Heart left ventricle (tissue), 16 donors: ENCODE data around the gene TRAPPC14. TPM values are rescaled to one million over a fixed set of nuclear protein-coding genes. Genes with fewer than 3 reads are reported as not detected.

Experiments used
- ATAC-seq, 4 donors: fragments of 200-7000 bp; cut with Tn5 transposase; one replicate each; pipeline ENCODE4 v1.9.1; 2020 to 2022; ENCODE audit warnings: moderate library complexity in 4 of 4, mild to moderate bottlenecking in 3 of 4, moderate number of reproducible peaks in 1 of 4
- DNase-seq, 5 donors: peaks; one replicate each; pipeline ENCODE4 v3.0.0-alpha.2; 2020
- H3K27ac ChIP-seq, 12 donors: fragments of 200-600 bp; sonication (generic) in 4 of 12; one replicate each; pipeline versions ENCODE4 v1.5.0 to v1.8.0; 2016 to 2022; ENCODE audit warnings: mild to moderate bottlenecking in 2 of 12
- H3K27me3 ChIP-seq, 9 donors: fragments of 200-600 bp; sonication (generic) in 2 of 9; one replicate each; pipeline versions ENCODE4 v1.5.1 to v1.8.0; 2016 to 2022; ENCODE audit warnings: mild to moderate bottlenecking in 3 of 9
- H3K36me3 ChIP-seq, 9 donors: fragments of 200-600 bp; sonication (generic) in 2 of 9; one replicate each; pipeline versions ENCODE4 v1.5.0 to v1.8.0; 2018 to 2022; ENCODE audit warnings: mild to moderate bottlenecking in 2 of 9
- H3K4me1 ChIP-seq, 12 donors: fragments of 200-600 bp; sonication (generic) in 4 of 12; one replicate each; pipeline versions ENCODE4 v1.5.0 to v1.8.0; 2016 to 2022; ENCODE audit warnings: mild to moderate bottlenecking in 3 of 12
- H3K4me3 ChIP-seq, 12 donors: fragments of 200-600 bp; sonication (generic) in 4 of 12; one replicate each; pipeline versions ENCODE4 v1.5.0 to v1.8.0; 2017 to 2022; ENCODE audit warnings: mild to moderate bottlenecking in 9 of 12, moderate library complexity in 4 of 12
- H3K9me3 ChIP-seq, 12 donors: fragments of 200-600 bp; sonication (generic) in 4 of 12; one replicate each; pipeline versions ENCODE4 v1.5.0 to v1.8.0; 2016 to 2022; ENCODE audit warnings: mild to moderate bottlenecking in 1 of 12
- POLR2A ChIP-seq, 2 donors: fragments of 450-650 bp; IDR thresholded peaks; one replicate each; pipeline ENCODE4 v1.6.1; 2017; ENCODE audit warnings: antibody characterized with exemption in 2 of 2, mild to moderate bottlenecking in 2 of 2, moderate library complexity in 2 of 2
- WGBS, 4 donors: extraction: QIAGEN DNeasy Blood & Tissue Kit in 2 of 4; methylation state at CpG; one replicate each; pipeline versions ENCODE4 v1.1.5 to v1.1.7; 2013 to 2018; 5-methylcytosine and 5-hydroxymethylcytosine counted together
- intact Hi-C, 10 donors: fragments of 100-400 bp; cut with DNase I; formaldehyde crosslinking; loops; one replicate each; pipeline versions ENCODE4 v1.11.1 to v1.14.2; 2022
- polyA plus RNA-seq, 2 donors: library from polyadenylated mRNA; stranded (reverse); fragments of 200-250 nt; gene quantifications; one replicate each; pipeline ENCODE4 v1.2.3, GENCODE V29; 2013
- total RNA-seq, 9 donors: library from RNA; depleted of rRNA in 2 of 9; stranded (reverse); fragments of >200 nt in 2 of 9; fragmentation: NEBNext Ultra II Directional in 3 of 9; extraction: Animal tissue kit (Norgen Biotek cat#: 25700) in 3 of 9; gene quantifications; one replicate each; pipeline versions ENCODE4 v1.1.0 to v1.2.4, GENCODE V29; 2016 to 2023
- TF ChIP-seq, protein P1 (sequence below), 12 donors: fragments of 200-600 bp; sonication (generic) in 4 of 12; IDR thresholded peaks; one replicate each; pipeline versions ENCODE4 v1.5.0 to v1.8.0; 2018 to 2022; ENCODE audit warnings: antibody characterized with exemption in 12 of 12, mild to moderate bottlenecking in 5 of 12
- donor health status: ischemic (EF 13 %, LVEDD 7.1; RV severe dilation, severe dysfunction).
- donor health status: healthy with polysubstance abuse.
- donor health status: DM: no; HTN: yes; CAD: no.
- donor health status: DM: no; HTN: no; CAD: no.
- donor health status: ischemic (EF 25% LVEDD 6.9; RV normal size, moderate dysfunction).
- donor health status: ischemic (EF 25% LVEDD 5.7; RV mildly dilated, moderate dysfunction).
- donor health status: healthy.
- donor health status: DM: yes; HTN: yes; CAD: no.
- donor health status: ischemic (EF 35%, LVEDD 5.7; RV mildly dilated, moderate dysfunction).
- donor health status: nonischemic (EF 11% LVEDD 7.7; RV severe dilation, severe dysfunction).
- donor health status: DM: yes; HTN: yes; CAD: no.
- donor health status: PGD.
- donor health status: ischemic (EF 29% LVEDD 5.4; RV normal size, mild dysfunction).
- donor health status: nonischemic (EF 23%, LVEDD 6.1; RV moderate dilation, normal function).

TRAPPC14 gene
- total and polyA plus RNA-seq, 11 donors = 4.0 to 14.9 (median 7.4) TPM

DNA sequence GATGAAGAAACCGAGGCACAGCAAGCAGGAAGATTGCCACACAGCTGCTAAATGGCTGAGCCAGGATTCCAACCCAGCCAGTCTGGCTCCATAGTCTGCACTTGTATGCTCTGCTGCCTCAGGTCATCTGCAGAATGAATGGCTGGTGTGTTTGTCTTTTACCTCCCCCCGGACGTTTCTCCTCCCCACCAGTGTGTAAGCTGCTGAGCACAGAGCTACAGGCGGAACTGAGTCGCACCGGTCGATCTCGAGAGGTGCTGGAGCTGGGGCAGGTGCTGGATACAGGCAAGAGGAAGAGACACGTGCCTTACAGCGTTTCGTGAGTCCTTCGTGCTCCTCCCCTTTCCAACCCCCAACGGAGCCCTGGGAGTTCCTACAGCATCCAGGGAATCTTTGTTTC is 36.5 kb downstream of the TRAPPC14 start:
- ATAC-seq (no peak), DNase-seq (peak in 1 of 5 donors; percentile 13)
- Histone ChIP-seq H3K27ac (no peak overlapping the region), H3K4me1 (peaks cover 0 to 42% (median 26%) of the 10 kb centered on the region in 12 donors), H3K36me3 (peaks cover 0 to 4% (median 0%) of the 10 kb centered on the region in 9 donors), H3K27me3 (no peaks in the 10 kb centered on the region), H3K4me3 (no peak overlapping the region), H3K9me3 (no peaks in the 10 kb centered on the region)
- TF ChIP-seq, protein P1, sequence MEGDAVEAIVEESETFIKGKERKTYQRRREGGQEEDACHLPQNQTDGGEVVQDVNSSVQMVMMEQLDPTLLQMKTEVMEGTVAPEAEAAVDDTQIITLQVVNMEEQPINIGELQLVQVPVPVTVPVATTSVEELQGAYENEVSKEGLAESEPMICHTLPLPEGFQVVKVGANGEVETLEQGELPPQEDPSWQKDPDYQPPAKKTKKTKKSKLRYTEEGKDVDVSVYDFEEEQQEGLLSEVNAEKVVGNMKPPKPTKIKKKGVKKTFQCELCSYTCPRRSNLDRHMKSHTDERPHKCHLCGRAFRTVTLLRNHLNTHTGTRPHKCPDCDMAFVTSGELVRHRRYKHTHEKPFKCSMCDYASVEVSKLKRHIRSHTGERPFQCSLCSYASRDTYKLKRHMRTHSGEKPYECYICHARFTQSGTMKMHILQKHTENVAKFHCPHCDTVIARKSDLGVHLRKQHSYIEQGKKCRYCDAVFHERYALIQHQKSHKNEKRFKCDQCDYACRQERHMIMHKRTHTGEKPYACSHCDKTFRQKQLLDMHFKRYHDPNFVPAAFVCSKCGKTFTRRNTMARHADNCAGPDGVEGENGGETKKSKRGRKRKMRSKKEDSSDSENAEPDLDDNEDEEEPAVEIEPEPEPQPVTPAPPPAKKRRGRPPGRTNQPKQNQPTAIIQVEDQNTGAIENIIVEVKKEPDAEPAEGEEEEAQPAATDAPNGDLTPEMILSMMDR (IDR thresholded peaks at IDR 0.05) = no peak
- TF ChIP-seq POLR2A (IDR thresholded peaks at IDR 0.05) = no peak
- intact Hi-C loops = no loop called here
- WGBS, 4 donors = 74 to 78% (median 75%) methylated on average over 13 of the region's 13 CpGs

- ATAC-seq (no peak), DNase-seq (no peak)
- peak overlapping the region in 6 of 12 donors; percentile 85 to 98 (median 88) for H3K27ac ChIP-seq
- H3K9me3 ChIP-seq = no peaks in the 10 kb centered on the region
- peaks cover 0 to 4% (median 0%) of the 10 kb centered on the region in 9 donors for H3K36me3 ChIP-seq
- intact Hi-C loops = no loop called here
- peak overlapping the region in 8 of 12 donors; percentile 62 to 89 (median 80) for H3K4me3 ChIP-seq
- no peaks in the 10 kb centered on the region for H3K27me3 ChIP-seq
- 27 to 36% (median 32%) methylated on average over 1 of the region's 1 CpG for WGBS, 4 donors
- H3K4me1 ChIP-seq = peaks cover 0 to 35% (median 18%) of the 10 kb centered on the region in 12 donors
- TF ChIP-seq, protein P1 (IDR thresholded peaks at IDR 0.05) = no peak
- TF ChIP-seq POLR2A (IDR thresholded peaks at IDR 0.05) = no peak
Observed at GRCh38 chr7:100120733-100121036, 37.8 kb downstream of the TRAPPC14 start.

GRCh38 chr7:100119970-100120732 is 38.4 kb downstream of the TRAPPC14 start:
- intact Hi-C loops = loop anchor here in 3 of 10 donors (1.0 to 2.0 kb wide), 3 partner anchors 7 to 19 kb away; partner anchors contain the start of genes AP4M1 (in 3 of the 3) and MCM7 (in 3 of the 3)
- DNase-seq = peak; percentile 58 to 78 (median 71)
- peaks cover 0 to 29% (median 16%) of the 10 kb centered on the region in 12 donors for H3K4me1 ChIP-seq

More at GRCh38 chr7:100119970-100120732, 38.4 kb downstream of the TRAPPC14 start:
- peak; percentile 47 to 73 (median 66) for ATAC-seq
- Histone ChIP-seq H3K27me3 (no peaks in the 10 kb centered on the region), H3K9me3 (no peaks in the 10 kb centered on the region), H3K4me3 (peak overlapping the region; percentile 48 to 89 (median 78)), H3K27ac (peak overlapping the region; percentile 83 to 98 (median 88)), H3K36me3 (peaks cover 0 to 5% (median 0%) of the 10 kb centered on the region in 9 donors)
- TF ChIP-seq, protein P1 (IDR thresholded peaks at IDR 0.05) = no peak
- TF ChIP-seq POLR2A (IDR thresholded peaks at IDR 0.05) = no peak
- WGBS, 4 donors = 18 to 23% (median 21%) methylated on average over 15 to 19 of the region's 19 CpGs
